ENCODE data around the gene POGK.
A peak's percentile ranks its signal among the peaks of the same experiment; 100 is the strongest.
"Not testable (repeated sequence)": the region's sequence is repeated elsewhere in the genome, so short reads cannot be mapped to it uniquely, and the experiment has no call there.

The POGK gene

GRCh38 chr1:166838766-166839599 is at the start of gene POGK:
POGK (plus strand) TSS chr1:166839475; CDS start chr1:166840957, 1,482 bp downstream.
- in situ Hi-C loops (cut with HindIII; ENCODE audit: low pct_unique_long_range_greater_than_20kb, low sequenced_read_pairs) = no loop called here

GRCh38 chr1:166796620-166797236 is 42.5 kb upstream of the POGK start:
- DNase-seq (ENCODE audit: low read depth in 1 of 2, low spot score in 1 of 2) = no peak
- no peak for TF ChIP-seq JUND (IDR thresholded peaks at IDR 0.05; ENCODE audit: low read depth)
- in situ Hi-C loops (cut with HindIII; ENCODE audit: low pct_unique_long_range_greater_than_20kb, low sequenced_read_pairs) = no loop called here

More at GRCh38 chr1:166838766-166839599, at the start of gene POGK:
- DNase-seq (ENCODE audit: low read depth in 1 of 2, low spot score in 1 of 2) = peak; percentile 90 to 96
- TF ChIP-seq JUND (IDR thresholded peaks at IDR 0.05; ENCODE audit: low read depth) = no peak

GRCh38 chr1:166808952-166809351 is 30.3 kb upstream of the POGK start:
- TF ChIP-seq JUND (IDR thresholded peaks at IDR 0.05; ENCODE audit: low read depth) = no peak
- DNase-seq (ENCODE audit: low read depth in 1 of 2, low spot score in 1 of 2) = no peak
- in situ Hi-C loops (cut with HindIII; ENCODE audit: low pct_unique_long_range_greater_than_20kb, low sequenced_read_pairs) = no loop called here

- in situ Hi-C loops (cut with HindIII; ENCODE audit: low pct_unique_long_range_greater_than_20kb, low sequenced_read_pairs) = no loop called here
Measured at GRCh38 chr1:166811691-166812090, 27.6 kb upstream of the POGK start.

GRCh38 chr1:166813508-166814223 is 25.6 kb upstream of the POGK start:
- in situ Hi-C loops (cut with HindIII; ENCODE audit: low pct_unique_long_range_greater_than_20kb, low sequenced_read_pairs) = no loop called here
- TF ChIP-seq JUND (IDR thresholded peaks at IDR 0.05; ENCODE audit: low read depth) = no peak
- DNase-seq (ENCODE audit: low read depth in 1 of 2, low spot score in 1 of 2) = no peak

More at GRCh38 chr1:166811691-166812090, 27.6 kb upstream of the POGK start:
- no peak for TF ChIP-seq JUND (IDR thresholded peaks at IDR 0.05; ENCODE audit: low read depth)
- no peak for DNase-seq (ENCODE audit: low read depth in 1 of 2, low spot score in 1 of 2)

GRCh38 chr1:166814611-166815010 is 24.7 kb upstream of the POGK start:
- no peak for TF ChIP-seq JUND (IDR thresholded peaks at IDR 0.05; ENCODE audit: low read depth)
- DNase-seq (ENCODE audit: low read depth in 1 of 2, low spot score in 1 of 2) = no peak
- in situ Hi-C loops (cut with HindIII; ENCODE audit: low pct_unique_long_range_greater_than_20kb, low sequenced_read_pairs) = no loop called here

- DNase-seq (ENCODE audit: low read depth in 1 of 2, low spot score in 1 of 2) = no peak
- no peak for TF ChIP-seq JUND (IDR thresholded peaks at IDR 0.05; ENCODE audit: low read depth)
- in situ Hi-C loops (cut with HindIII; ENCODE audit: low pct_unique_long_range_greater_than_20kb, low sequenced_read_pairs) = no loop called here
Measured at GRCh38 chr1:166819974-166820373, 19.3 kb upstream of the POGK start.

GRCh38 chr1:166822385-166822784 is 16.9 kb upstream of the POGK start:
- no peak for TF ChIP-seq JUND (IDR thresholded peaks at IDR 0.05; ENCODE audit: low read depth)
- in situ Hi-C loops (cut with HindIII; ENCODE audit: low pct_unique_long_range_greater_than_20kb, low sequenced_read_pairs) = no loop called here
- DNase-seq (ENCODE audit: low read depth in 1 of 2, low spot score in 1 of 2) = peak in 1 of 2 experiments; percentile 9

- DNase-seq (ENCODE audit: low read depth in 1 of 2, low spot score in 1 of 2) = no peak
- in situ Hi-C loops (cut with HindIII; ENCODE audit: low pct_unique_long_range_greater_than_20kb, low sequenced_read_pairs) = no loop called here
- TF ChIP-seq JUND (IDR thresholded peaks at IDR 0.05; ENCODE audit: low read depth) = no peak
Measured at GRCh38 chr1:166827426-166827825, 11.8 kb upstream of the POGK start.

- in situ Hi-C loops (cut with HindIII; ENCODE audit: low pct_unique_long_range_greater_than_20kb, low sequenced_read_pairs); DNase-seq (ENCODE audit: low read depth in 1 of 2, low spot score in 1 of 2): not testable (repeated sequence)
Measured at GRCh38 chr1:166829762-166830161, 9.5 kb upstream of the POGK start.

GRCh38 chr1:166836733-166837132 is 2.5 kb upstream of the POGK start:
- TF ChIP-seq JUND (IDR thresholded peaks at IDR 0.05; ENCODE audit: low read depth) = no peak
- no peak for DNase-seq (ENCODE audit: low read depth in 1 of 2, low spot score in 1 of 2)
- in situ Hi-C loops (cut with HindIII; ENCODE audit: low pct_unique_long_range_greater_than_20kb, low sequenced_read_pairs) = no loop called here

GRCh38 chr1:166839600-166840308 is 479 bp downstream of the POGK start:
- peak; percentile 36 to 71 for DNase-seq (ENCODE audit: low read depth in 1 of 2, low spot score in 1 of 2)

More at GRCh38 chr1:166839600-166840308, 479 bp downstream of the POGK start:
- TF ChIP-seq JUND (IDR thresholded peaks at IDR 0.05; ENCODE audit: low read depth) = no peak
- in situ Hi-C loops (cut with HindIII; ENCODE audit: low pct_unique_long_range_greater_than_20kb, low sequenced_read_pairs) = no loop called here
